HL-60/S4 treated with retinoic acid at 250 ng/mL for 4 days and 3 days (cell line): ENCODE measurements around the gene AMBRA1.

Source experiments
- in situ Hi-C: fragments of 300-500 bp; cut with MboI; formaldehyde crosslinking; loops from 2 replicates; pipeline ENCODE4 v1.7.0; 2022; ENCODE audit warnings: low sequenced_read_pairs

Gene AMBRA1

GRCh38 chr11:46484101-46484500 is 109.7 kb downstream of the AMBRA1 start:
- in situ Hi-C loops: no loop called here

- in situ Hi-C loops: no loop called here
Observed at GRCh38 chr11:46480909-46481308, 112.9 kb downstream of the AMBRA1 start.

GRCh38 chr11:46480166-46480726 is 113.6 kb downstream of the AMBRA1 start:
- in situ Hi-C loops: no loop called here

- in situ Hi-C loops: no loop called here
Observed at GRCh38 chr11:46479601-46480000, 114.2 kb downstream of the AMBRA1 start.

- in situ Hi-C loops: no loop called here
Observed at GRCh38 chr11:46478196-46478595, 115.6 kb downstream of the AMBRA1 start.

DNA sequence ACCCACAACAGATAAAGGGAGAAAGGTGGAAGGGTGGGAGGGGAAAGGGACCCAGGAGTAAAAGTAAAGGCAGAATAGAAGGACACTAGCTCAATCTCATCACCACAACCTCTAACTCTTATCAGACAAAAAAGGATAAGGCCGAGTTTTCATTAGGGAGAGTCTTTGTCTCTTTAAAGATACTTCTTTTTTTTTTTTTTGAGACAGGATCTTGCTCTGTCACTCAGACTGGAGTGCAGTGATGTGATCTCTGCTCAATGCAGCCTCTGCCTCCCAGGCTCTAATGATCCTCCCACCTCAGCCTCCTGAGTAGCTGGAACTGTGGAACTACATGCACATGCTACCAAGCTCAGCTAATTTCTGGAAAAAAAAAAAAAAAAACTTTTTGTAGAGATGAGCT is 116.7 kb downstream of the AMBRA1 start:
- in situ Hi-C loops: no loop called here

GRCh38 chr11:46475926-46476545 is 117.8 kb downstream of the AMBRA1 start:
- in situ Hi-C loops: no loop called here

- in situ Hi-C loops: no loop called here
Observed at GRCh38 chr11:46475051-46475925, 118.5 kb downstream of the AMBRA1 start.

DNA sequence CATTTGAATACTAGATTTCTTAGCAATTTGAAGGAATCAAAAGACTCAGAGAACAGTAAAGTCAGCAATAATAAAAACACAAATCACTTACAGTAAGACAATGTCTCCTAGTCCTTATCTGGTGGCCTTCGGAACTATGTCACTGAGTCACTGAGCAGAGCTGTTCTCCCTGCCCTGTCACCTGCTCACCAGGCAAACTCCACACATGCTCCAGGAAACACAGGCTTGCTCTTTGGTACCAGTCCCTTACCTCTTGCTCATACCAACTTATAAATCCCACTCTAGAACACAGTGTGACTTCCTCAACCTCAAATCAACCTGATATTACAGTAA is 121.2 kb downstream of the AMBRA1 start:
- in situ Hi-C loops: no loop called here

DNA sequence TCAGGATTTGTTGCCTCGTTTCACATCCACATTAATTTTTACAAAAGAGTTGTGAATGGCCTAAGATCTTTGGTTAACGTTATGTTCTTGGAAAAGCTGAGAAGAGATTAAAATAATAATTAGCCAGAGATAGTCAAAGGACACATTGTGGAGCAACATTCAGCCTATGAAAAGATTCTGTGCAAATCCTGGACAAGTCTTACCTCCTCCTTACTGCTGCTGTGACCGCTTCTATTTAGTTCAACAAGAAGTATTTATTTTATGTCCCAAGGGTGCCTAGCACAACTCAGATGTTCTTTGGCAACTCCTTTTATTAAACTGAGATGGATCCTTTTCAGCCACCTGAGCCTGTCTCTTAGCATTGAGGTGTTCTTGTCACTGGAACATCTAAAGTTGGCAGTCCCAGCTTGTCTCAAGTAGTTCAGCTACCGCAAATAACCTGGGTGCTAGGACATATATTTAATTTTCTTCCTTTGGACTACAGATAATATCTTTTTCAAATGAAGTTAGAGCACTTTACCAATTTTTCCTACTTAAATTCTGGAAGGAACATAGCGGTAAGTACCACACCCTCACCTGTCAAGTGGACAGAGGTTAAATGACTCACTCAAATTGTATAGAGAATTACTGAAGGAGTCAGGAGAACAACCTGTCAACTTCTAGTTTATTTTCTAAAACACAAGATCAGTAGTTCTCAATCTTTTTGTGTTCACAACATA is 121.7 kb downstream of the AMBRA1 start:
- in situ Hi-C loops: no loop called here

- in situ Hi-C loops: no loop called here
Observed at GRCh38 chr11:46469926-46470325, 123.9 kb downstream of the AMBRA1 start.

DNA sequence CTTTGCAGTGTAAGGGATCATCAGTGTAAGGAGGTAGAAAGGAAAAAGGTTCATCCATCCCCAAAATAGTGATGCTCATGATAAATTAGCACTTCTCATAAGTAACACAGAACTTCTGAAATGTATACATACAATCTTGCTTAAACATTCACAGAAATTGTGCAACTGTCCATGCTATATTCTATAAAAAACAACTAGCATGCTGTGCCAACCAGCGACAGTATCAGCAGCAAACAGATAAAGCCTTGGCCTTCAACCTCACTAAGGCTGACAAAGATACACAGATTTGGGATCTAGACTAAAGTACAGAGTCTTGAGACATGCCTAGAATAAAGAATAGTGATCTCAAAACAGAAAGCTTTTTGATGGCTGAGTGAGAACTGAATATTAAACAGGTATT is 128.1 kb downstream of the AMBRA1 start:
- in situ Hi-C loops: no loop called here

GRCh38 chr11:46463701-46464421 is 130.0 kb downstream of the AMBRA1 start:
- in situ Hi-C loops: no loop called here

DNA sequence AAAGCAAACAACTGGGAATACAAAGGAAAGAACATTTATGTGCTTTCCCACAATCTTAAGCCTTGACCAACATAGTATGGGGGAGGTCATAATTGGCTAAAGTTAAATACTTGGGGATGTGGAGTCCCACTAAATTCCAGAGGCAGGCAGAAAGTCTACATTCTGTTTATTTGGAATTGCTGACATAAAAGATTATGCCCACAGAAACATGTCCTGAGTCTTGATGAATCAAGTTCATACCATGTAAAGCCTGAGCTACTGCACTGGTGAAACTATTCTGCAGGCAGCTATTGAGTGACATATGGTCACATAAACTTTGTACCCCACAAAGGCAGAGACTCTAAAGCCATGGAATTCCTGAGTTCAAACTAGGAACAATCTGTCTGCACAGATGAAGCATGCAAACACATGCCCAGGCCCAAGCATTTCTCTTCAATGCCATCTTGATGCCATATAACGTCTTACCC is 132.3 kb downstream of the AMBRA1 start:
- in situ Hi-C loops: no loop called here

DNA sequence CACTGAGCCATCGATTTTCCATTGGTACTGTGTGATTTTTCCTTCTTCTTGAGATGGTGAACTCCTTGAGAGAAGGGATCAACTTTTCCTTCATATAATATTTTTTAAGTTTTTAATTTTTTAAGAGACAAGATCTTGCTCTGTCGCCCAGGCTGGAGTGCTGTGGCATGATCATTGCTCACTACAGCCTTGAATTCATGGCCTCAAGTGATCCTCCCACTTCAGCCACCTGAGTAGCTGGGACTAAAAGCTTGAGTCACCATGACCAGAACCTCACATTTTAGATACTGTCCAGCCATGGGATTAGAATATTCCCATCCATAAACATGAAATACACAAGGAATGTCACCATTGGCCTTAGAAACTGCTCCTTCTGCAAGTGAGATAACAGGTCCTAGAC is 135.3 kb downstream of the AMBRA1 start:
- in situ Hi-C loops: no loop called here

DNA sequence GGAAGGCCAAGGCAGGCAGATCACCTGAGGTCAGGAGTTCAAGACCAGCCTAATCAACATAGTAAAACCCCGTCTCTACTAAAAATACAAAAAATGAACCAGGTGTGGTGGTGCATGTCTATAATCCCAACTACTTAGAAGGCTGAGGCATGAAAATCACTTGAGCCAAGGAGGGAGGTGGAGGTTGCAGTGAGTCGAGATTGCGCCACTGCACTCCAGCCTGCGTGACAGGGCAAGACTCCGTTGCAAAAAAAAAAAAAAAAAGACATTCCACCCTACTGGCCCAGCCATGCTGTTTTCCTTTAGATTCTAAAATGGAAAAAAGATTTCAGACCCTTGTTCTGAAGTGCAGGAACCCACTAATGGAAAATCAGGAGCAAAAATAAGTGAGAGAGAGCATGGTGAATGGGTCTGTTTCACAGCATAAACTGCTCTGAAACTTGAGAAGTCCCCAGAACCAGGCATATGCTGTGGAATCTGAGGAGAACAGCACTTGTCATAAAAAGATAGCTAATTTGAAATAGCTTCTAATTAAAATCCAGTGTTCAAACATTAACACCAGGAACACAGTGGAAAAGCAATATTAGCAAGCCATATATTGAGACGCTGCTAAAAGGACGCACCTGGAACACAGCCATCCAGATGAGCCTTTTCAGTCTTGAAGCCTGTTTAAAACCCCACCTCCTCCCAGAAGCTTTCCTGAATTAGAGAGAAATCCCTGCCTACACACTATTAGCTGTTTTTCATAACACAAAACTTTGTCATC is 136.0 kb downstream of the AMBRA1 start:
- in situ Hi-C loops: no loop called here

- in situ Hi-C loops: no loop called here
Observed at GRCh38 chr11:46457021-46457420, 136.8 kb downstream of the AMBRA1 start.

DNA sequence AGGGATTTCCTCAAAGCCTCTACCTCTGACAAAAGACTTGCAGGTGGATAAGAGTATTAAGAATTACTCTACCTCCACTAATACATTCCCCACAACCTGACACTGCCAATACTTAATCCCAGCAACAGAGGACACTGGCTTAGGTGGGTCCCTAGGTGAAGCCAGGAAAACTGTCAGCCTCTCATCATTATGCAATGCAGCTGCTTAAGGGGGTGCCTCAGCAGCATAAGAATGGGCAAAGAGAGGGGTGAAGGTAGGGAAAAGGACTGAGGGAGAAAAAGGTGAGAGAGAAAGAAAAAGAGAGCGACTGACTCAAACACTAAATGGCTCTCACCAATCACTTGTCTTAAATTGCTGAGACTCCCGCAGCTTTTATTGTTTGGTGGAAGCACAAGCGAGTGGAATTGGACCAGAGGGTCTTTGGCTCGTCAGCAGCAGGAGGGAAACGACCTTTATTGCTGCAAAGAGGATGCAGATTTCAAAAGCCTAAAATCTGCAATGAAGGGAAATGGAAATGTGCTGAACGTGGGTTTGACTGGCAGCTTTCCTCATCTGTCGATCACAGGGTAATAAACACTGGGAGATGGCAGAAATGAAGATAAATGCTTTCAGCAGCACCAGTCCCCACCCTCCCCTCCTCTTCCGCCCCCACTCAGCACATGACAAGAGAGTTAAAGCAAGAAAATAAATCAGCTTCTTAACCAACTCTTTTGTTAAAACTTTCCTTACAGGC is 137.4 kb downstream of the AMBRA1 start:
- in situ Hi-C loops: no loop called here

- in situ Hi-C loops: no loop called here
Observed at GRCh38 chr11:46455834-46456233, 138.0 kb downstream of the AMBRA1 start.
